ENCODE results near the gene DMWD. TPM values are rescaled to one million over a fixed set of nuclear protein-coding genes. Genes with fewer than 3 reads are reported as not detected.

DMWD gene
- total RNA-seq, 1 donor from 2014 or later, result 95.3 TPM

DNA sequence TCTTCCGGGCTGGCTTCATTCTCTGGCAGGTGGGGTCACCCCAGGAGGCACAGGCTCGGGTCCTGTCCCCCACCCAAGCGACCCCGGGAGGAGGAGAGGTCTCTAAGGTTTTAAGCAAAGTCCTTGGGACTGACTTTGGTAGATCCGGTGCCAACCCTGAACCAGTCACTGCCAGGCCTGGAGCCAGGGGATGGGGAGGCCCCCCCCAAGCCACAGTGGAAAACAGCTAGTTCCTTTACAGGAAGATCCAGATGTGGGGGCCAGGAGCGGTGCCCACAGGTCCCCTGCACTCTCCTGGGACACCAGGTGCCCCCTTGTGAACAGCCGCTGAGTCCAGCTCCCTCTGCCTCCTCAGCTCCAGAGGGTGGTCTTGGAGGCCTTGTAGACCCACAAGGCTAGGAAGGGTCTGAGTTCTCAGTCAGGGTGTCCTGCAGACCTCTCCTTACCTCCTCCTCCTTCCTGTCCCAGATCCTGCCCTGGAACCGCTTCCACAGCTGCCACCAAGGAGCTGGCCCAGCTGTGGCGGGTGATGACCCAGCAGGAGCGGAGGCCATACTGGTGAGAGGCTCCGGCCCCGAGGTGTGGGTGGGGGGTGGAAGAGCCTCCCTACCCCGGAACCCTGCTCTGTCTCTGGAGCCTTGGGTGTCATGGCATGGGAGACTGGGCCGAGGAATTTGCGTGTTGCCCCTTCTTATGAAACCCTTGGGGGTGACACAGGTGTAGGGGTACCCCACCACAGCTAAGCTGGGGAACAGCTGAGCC is 29.6 kb downstream of the DMWD start:
- DNase-seq (ENCODE audit: low spot score), result no peak
- H3K4me3 Mint-ChIP-seq (ENCODE audit: unreplicated experiment), result no peak overlapping the region

DNA sequence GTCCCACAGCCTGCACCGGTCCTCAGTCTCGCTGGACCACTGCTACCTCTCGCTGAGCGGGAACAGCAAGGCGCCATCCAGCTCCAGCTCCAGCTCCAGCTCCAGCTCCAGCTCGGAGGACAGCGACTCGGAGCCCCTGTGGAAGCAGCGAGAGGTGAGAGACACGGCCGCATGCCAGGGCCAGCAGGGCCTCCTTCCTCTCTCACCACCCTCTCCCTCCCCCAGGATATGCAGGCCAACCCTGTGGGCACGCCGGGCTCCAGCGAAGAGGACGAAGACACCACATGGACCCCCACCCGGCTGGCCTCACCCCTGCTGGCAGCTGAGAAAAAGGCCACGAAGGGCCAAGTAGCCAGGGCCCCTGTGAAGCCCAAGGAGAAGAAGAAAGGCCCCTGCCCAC is 30.9 kb downstream of the DMWD start:
- H3K27ac Mint-ChIP-seq (ENCODE audit: unreplicated experiment), result no peak overlapping the region

More for the DNA sequence above, 29.6 kb downstream of the DMWD start:
- Mint-ChIP-seq H3K4me1 (ENCODE audit: unreplicated experiment) (peaks cover 6% of the 10 kb centered on the region), H3K27me3 (ENCODE audit: unreplicated experiment) (peaks cover 8% of the 10 kb centered on the region), H3K36me3 (ENCODE audit: low read depth, unreplicated experiment) (no peaks in the 10 kb centered on the region), H3K27ac (ENCODE audit: unreplicated experiment) (no peak overlapping the region), H3K9me3 (ENCODE audit: unreplicated experiment) (no peaks in the 10 kb centered on the region)
- no peak for TF ChIP-seq CTCF (IDR thresholded peaks at IDR 0.05; ENCODE audit: unreplicated experiment)

DNA sequence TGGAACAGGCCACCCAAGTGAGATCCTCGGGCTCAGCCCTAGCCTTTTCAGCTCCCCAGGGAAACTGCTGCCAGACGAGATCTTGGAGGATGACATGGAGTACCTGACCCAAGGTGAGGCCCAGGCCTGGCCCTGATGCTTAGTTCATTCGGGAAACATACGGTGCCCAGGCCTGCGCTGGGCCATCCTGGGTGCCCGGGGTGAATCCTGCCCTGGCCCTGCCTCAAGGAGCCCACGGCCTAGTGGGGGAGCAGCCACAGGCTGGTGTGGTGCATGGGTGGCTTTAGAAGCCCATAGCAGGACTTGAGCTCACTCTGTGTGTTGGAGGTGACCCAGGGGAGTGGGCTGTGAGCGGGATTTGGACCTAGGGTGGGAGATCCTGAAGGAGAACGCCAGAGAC is 33.7 kb downstream of the DMWD start:
- no peak for DNase-seq (ENCODE audit: low spot score)
- TF ChIP-seq CTCF (IDR thresholded peaks at IDR 0.05; ENCODE audit: unreplicated experiment), result no peak
- no peaks in the 10 kb centered on the region for H3K9me3 Mint-ChIP-seq (ENCODE audit: unreplicated experiment)
- H3K4me3 Mint-ChIP-seq (ENCODE audit: unreplicated experiment), result no peak overlapping the region
- H3K27ac Mint-ChIP-seq (ENCODE audit: unreplicated experiment), result no peak overlapping the region
- H3K4me1 Mint-ChIP-seq (ENCODE audit: unreplicated experiment), result no peaks in the 10 kb centered on the region
- peaks cover 10% of the 10 kb centered on the region for H3K27me3 Mint-ChIP-seq (ENCODE audit: unreplicated experiment)
- no peaks in the 10 kb centered on the region for H3K36me3 Mint-ChIP-seq (ENCODE audit: low read depth, unreplicated experiment)

More for the DNA sequence above, 30.9 kb downstream of the DMWD start:
- H3K27me3 Mint-ChIP-seq (ENCODE audit: unreplicated experiment), result peaks cover 10% of the 10 kb centered on the region
- H3K4me3 Mint-ChIP-seq (ENCODE audit: unreplicated experiment), result no peak overlapping the region
- TF ChIP-seq CTCF (IDR thresholded peaks at IDR 0.05; ENCODE audit: unreplicated experiment), result no peak
- peaks cover 6% of the 10 kb centered on the region for H3K4me1 Mint-ChIP-seq (ENCODE audit: unreplicated experiment)
- H3K36me3 Mint-ChIP-seq (ENCODE audit: low read depth, unreplicated experiment), result no peaks in the 10 kb centered on the region
- DNase-seq (ENCODE audit: low spot score), result no peak
- no peaks in the 10 kb centered on the region for H3K9me3 Mint-ChIP-seq (ENCODE audit: unreplicated experiment)

DNA sequence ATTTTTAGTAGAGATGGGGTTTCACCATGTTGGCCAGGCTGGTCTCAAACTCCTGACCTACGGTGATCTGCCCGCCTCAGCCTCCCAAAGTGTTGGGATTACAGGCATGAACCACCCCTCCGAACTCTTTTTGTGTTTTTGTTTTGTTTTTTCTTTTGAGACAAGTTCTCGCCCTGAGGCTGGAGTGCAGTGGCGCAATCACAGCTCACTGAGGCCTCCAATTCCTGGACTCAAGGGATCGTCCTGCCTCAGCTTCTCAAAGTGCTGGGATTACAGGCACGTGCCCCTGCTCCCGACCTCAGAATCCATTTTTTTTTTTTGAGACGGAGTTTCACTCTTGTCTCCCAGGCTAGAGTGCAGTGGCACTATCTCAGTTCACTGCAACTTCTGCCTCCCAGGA is 35.0 kb downstream of the DMWD start:
- no peak overlapping the region for H3K27ac Mint-ChIP-seq (ENCODE audit: unreplicated experiment)
- H3K4me3 Mint-ChIP-seq (ENCODE audit: unreplicated experiment), result no peak overlapping the region
- no peak for TF ChIP-seq CTCF (IDR thresholded peaks at IDR 0.05; ENCODE audit: unreplicated experiment)
- H3K9me3 Mint-ChIP-seq (ENCODE audit: unreplicated experiment), result no peaks in the 10 kb centered on the region
- H3K27me3 Mint-ChIP-seq (ENCODE audit: unreplicated experiment), result peaks cover 10% of the 10 kb centered on the region
- H3K36me3 Mint-ChIP-seq (ENCODE audit: low read depth, unreplicated experiment), result peaks cover 3% of the 10 kb centered on the region
- no peak for DNase-seq (ENCODE audit: low spot score)
- H3K4me1 Mint-ChIP-seq (ENCODE audit: unreplicated experiment), result no peaks in the 10 kb centered on the region

DNA sequence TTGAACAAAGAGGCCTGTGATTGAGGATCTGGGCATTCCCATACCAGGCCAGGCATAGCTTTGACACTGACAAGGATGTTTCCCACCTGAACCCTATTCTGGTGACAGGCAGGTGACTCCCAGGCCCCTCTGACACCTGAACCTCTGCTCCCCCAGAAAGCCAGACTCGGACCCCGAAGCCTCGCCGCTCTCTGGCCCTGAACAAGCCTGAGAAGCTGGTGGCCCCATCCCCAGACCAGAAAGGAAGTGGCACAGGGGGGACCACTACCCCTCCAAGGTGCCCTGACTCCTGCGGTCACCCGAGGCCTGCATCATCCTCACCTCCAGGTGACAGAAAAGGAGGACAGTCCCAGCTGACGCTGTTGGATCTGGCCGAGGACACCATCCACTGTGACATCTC is 38.3 kb downstream of the DMWD start:
- TF ChIP-seq CTCF (IDR thresholded peaks at IDR 0.05; ENCODE audit: unreplicated experiment), result no peak
- H3K4me1 Mint-ChIP-seq (ENCODE audit: unreplicated experiment), result no peaks in the 10 kb centered on the region
- DNase-seq (ENCODE audit: low spot score), result no peak
- no peak overlapping the region for H3K4me3 Mint-ChIP-seq (ENCODE audit: unreplicated experiment)
- H3K27me3 Mint-ChIP-seq (ENCODE audit: unreplicated experiment), result peaks cover 9% of the 10 kb centered on the region
- H3K27ac Mint-ChIP-seq (ENCODE audit: unreplicated experiment), result no peak overlapping the region
- peaks cover 3% of the 10 kb centered on the region for H3K36me3 Mint-ChIP-seq (ENCODE audit: low read depth, unreplicated experiment)
- no peaks in the 10 kb centered on the region for H3K9me3 Mint-ChIP-seq (ENCODE audit: unreplicated experiment)

Data from endothelial cell (in vitro differentiated cells).